Body of pancreas (tissue), 4 donors: ENCODE data around the gene UBXN4. TPM values are rescaled to one million over a fixed set of nuclear protein-coding genes. Genes with fewer than 3 reads are reported as not detected.

ENCODE experiments used
- ATAC-seq: fragments of 150-250 bp; one replicate; pipeline ENCODE4 v1.9.1; 2016
- DNase-seq, 4 donors: peaks; one replicate each; pipeline ENCODE4 v3.0.0-alpha.2; 2019
- H3K27ac ChIP-seq, 4 donors: fragments of 200-600 bp; sonication (generic); 1 replicate in 3 of 4; 2 replicates in 1 of 4; pipeline versions ENCODE4 v1.5.1 to v1.6.1; 2016 to 2019; ENCODE audit warnings: mild to moderate bottlenecking in 1 of 4, mixed read lengths in 1 of 4, moderate library complexity in 1 of 4
- H3K27me3 ChIP-seq, 2 donors: fragments of 200-600 bp; sonication (generic); one replicate each; pipeline ENCODE4 v1.6.0; 2016; ENCODE audit warnings: mild to moderate bottlenecking in 1 of 2
- H3K36me3 ChIP-seq, 2 donors: fragments of 200-600 bp; sonication (generic); replicated peaks in 1 of 2; 2 replicates each; pipeline ENCODE4 v1.5.1; 2016; ENCODE audit warnings: low read depth in 2 of 2; ENCODE audit not compliant: insufficient read depth in 1 of 2
- H3K4me1 ChIP-seq: fragments of 200-600 bp; sonication (generic); one replicate; pipeline ENCODE4 v1.6.0; 2016
- H3K4me3 ChIP-seq, 2 donors: fragments of 200-600 bp; sonication (generic); 1 replicate in 1 of 2; 2 replicates in 1 of 2; pipeline ENCODE4 v1.5.1; 2016 to 2019
- H3K9me3 ChIP-seq, 3 donors: fragments of 200-600 bp; sonication (generic); 1 replicate in 2 of 3; 2 replicates in 1 of 3; pipeline ENCODE4 v1.5.1; 2016
- CTCF ChIP-seq, 7 experiments: fragments of 450-650 bp in 4 of 7; fragments of 200-600 bp in 3 of 7; sonication (generic) in 3 of 7; IDR thresholded peaks; one replicate each; pipeline ENCODE4 v1.5.1; 2016 to 2019; ENCODE audit warnings: antibody characterized with exemption in 7 of 7
- POLR2A ChIP-seq, 3 donors: fragments of 450-650 bp; IDR thresholded peaks; one replicate each; pipeline ENCODE4 v1.6.1; 2016; ENCODE audit warnings: antibody characterized with exemption in 3 of 3, mild to moderate bottlenecking in 2 of 3
- WGBS, 2 donors: methylation state at CpG; one replicate each; pipeline ENCODE4 v1.1.5; 2017; 5-methylcytosine and 5-hydroxymethylcytosine counted together
- intact Hi-C: fragments of 100-400 bp; cut with DNase I; formaldehyde crosslinking; loops from one replicate; pipeline ENCODE4 v1.15.1; 2023
- total RNA-seq, 2 donors: library from RNA; depleted of rRNA; stranded (reverse); fragments of >200 nt; gene quantifications; one replicate each; pipeline ENCODE4 v1.1.0, GENCODE V29; 2016

The UBXN4 gene
- total RNA-seq, 2 donors from 2014 or later: 55.7 to 70.3 TPM

GRCh38 chr2:135785032-135785431, 43.4 kb downstream of the UBXN4 start:
- no peak for ATAC-seq
- H3K36me3 ChIP-seq: peaks cover 21 to 34% of the 10 kb centered on the region in 2 donors
- WGBS, 2 donors: 92 to 100% methylated on average over 2 of the region's 2 CpGs

GRCh38 chr2:135786823-135787222, 45.2 kb downstream of the UBXN4 start:
- intact Hi-C loops: no loop called here
- no peak for TF ChIP-seq POLR2A (IDR thresholded peaks at IDR 0.05)
- no peak overlapping the region for H3K27ac ChIP-seq
- no peak overlapping the region for H3K4me3 ChIP-seq
- no peaks in the 10 kb centered on the region for H3K4me1 ChIP-seq
- DNase-seq (no peak), ATAC-seq (no peak)
- no peaks in the 10 kb centered on the region for H3K9me3 ChIP-seq
- WGBS, 2 donors: 90 to 100% methylated on average over 5 of the region's 5 CpGs
- H3K27me3 ChIP-seq: no peaks in the 10 kb centered on the region
- H3K36me3 ChIP-seq: peaks cover 13 to 21% of the 10 kb centered on the region in 2 donors

More at GRCh38 chr2:135785032-135785431, 43.4 kb downstream of the UBXN4 start:
- Histone ChIP-seq H3K4me3 (no peak overlapping the region), H3K27ac (no peak overlapping the region), H3K9me3 (no peaks in the 10 kb centered on the region), H3K27me3 (no peaks in the 10 kb centered on the region), H3K4me1 (no peaks in the 10 kb centered on the region)
- no peak for DNase-seq
- intact Hi-C loops: no loop called here
- TF ChIP-seq CTCF (IDR thresholded peaks at IDR 0.05): peak in 3 of 7 experiments; percentile 3 to 7 (median 5)
- no peak for TF ChIP-seq POLR2A (IDR thresholded peaks at IDR 0.05)

- no peak for TF ChIP-seq CTCF (IDR thresholded peaks at IDR 0.05)
- TF ChIP-seq POLR2A (IDR thresholded peaks at IDR 0.05): no peak
- ATAC-seq (no peak), DNase-seq (no peak)
- Histone ChIP-seq H3K4me1 (no peaks in the 10 kb centered on the region), H3K27ac (no peak overlapping the region), H3K36me3 (peaks cover 0 to 1% of the 10 kb centered on the region in 2 donors), H3K9me3 (no peaks in the 10 kb centered on the region), H3K27me3 (no peaks in the 10 kb centered on the region), H3K4me3 (no peak overlapping the region)
- WGBS, 2 donors: 72 to 84% methylated on average over 7 to 10 of the region's 10 CpGs
- intact Hi-C loops: loop anchor here (10.0 kb wide), 1 partner anchor 806 kb away; no protein-coding TSS in a partner anchor
Observed at GRCh38 chr2:135790423-135790822, 48.8 kb downstream of the UBXN4 start.

GRCh38 chr2:135791418-135792190, 49.9 kb downstream of the UBXN4 start:
- peak overlapping the region in 1 of 4 donors; percentile 24 for H3K27ac ChIP-seq
- no peak for ATAC-seq

More at GRCh38 chr2:135791418-135792190, 49.9 kb downstream of the UBXN4 start:
- H3K27me3 ChIP-seq: no peaks in the 10 kb centered on the region
- TF ChIP-seq CTCF (IDR thresholded peaks at IDR 0.05) (no peak), POLR2A (IDR thresholded peaks at IDR 0.05) (no peak)
- H3K36me3 ChIP-seq: no peaks in the 10 kb centered on the region
- H3K4me3 ChIP-seq: no peak overlapping the region
- intact Hi-C loops: loop anchor here (10.0 kb wide), 1 partner anchor 807 kb away; no protein-coding TSS in a partner anchor
- no peaks in the 10 kb centered on the region for H3K4me1 ChIP-seq
- no peak for DNase-seq
- H3K9me3 ChIP-seq: no peaks in the 10 kb centered on the region
- WGBS, 2 donors: 92 to 94% methylated on average over 1 to 2 of the region's 2 CpGs
